ENCODE measurements around the gene ABCA5. TPM values are rescaled to one million over a fixed set of nuclear protein-coding genes. Genes with fewer than 3 reads are reported as not detected.
"Not testable (repeated sequence)": the region's sequence is repeated elsewhere in the genome, so short reads cannot be mapped to it uniquely, and the experiment has no call there.

The ABCA5 gene
- total and polyA plus RNA-seq, 5 experiments from 2014 or later = 6.0 to 40.0 (median 6.6) TPM

GRCh38 chr17:69282002-69282401, 44.9 kb downstream of the ABCA5 start:
- no peak overlapping the region for H3K4me3 Mint-ChIP-seq
- DNase-seq (no peak), ATAC-seq (no peak)
- H3K27ac Mint-ChIP-seq = peak overlapping the region in 2 of 10 donors; percentile 37 to 78
- POLR2A ChIA-PET = no interaction called here
- H3K9me3 Mint-ChIP-seq = peaks cover 0 to 1% (median 0%) of the 10 kb centered on the region in 9 donors
- H3K4me1 Mint-ChIP-seq = peaks cover 0 to 5% (median 0%) of the 10 kb centered on the region in 4 donors
- no peaks in the 10 kb centered on the region for H3K27me3 Mint-ChIP-seq
- H3K36me3 Mint-ChIP-seq = peaks cover 31 to 59% (median 49%) of the 10 kb centered on the region in 3 donors

- H3K27ac Mint-ChIP-seq, DNase-seq, POLR2A ChIA-PET, H3K27me3 Mint-ChIP-seq, H3K4me1 Mint-ChIP-seq, H3K4me3 Mint-ChIP-seq, H3K9me3 Mint-ChIP-seq, ATAC-seq: not testable (repeated sequence)
- H3K36me3 Mint-ChIP-seq = peaks cover 11 to 32% (median 23%) of the 10 kb centered on the region in 3 donors
Measured at GRCh38 chr17:69276279-69276678, 50.7 kb downstream of the ABCA5 start.

- POLR2A ChIA-PET = no interaction called here
- Mint-ChIP-seq H3K9me3 (peaks cover 0 to 3% (median 0%) of the 10 kb centered on the region in 9 donors), H3K4me1 (no peaks in the 10 kb centered on the region), H3K27ac (no peak overlapping the region), H3K36me3 (peaks cover 11 to 32% (median 24%) of the 10 kb centered on the region in 3 donors), H3K27me3 (no peaks in the 10 kb centered on the region), H3K4me3 (no peak overlapping the region)
- ATAC-seq (no peak), DNase-seq (no peak)
Measured at GRCh38 chr17:69275751-69276150, 51.2 kb downstream of the ABCA5 start.

- ATAC-seq (no peak), DNase-seq (no peak)
- Mint-ChIP-seq H3K36me3 (peaks cover 0 to 19% (median 14%) of the 10 kb centered on the region in 3 donors), H3K9me3 (no peaks in the 10 kb centered on the region), H3K4me3 (no peak overlapping the region), H3K4me1 (peaks cover 0 to 1% (median 0%) of the 10 kb centered on the region in 4 donors), H3K27ac (no peak overlapping the region), H3K27me3 (no peaks in the 10 kb centered on the region)
- POLR2A ChIA-PET = no interaction called here
Measured at GRCh38 chr17:69271023-69271422, 55.9 kb downstream of the ABCA5 start.

GRCh38 chr17:69269131-69269998, 57.6 kb downstream of the ABCA5 start:
- peaks cover 0 to 1% (median 0%) of the 10 kb centered on the region in 4 donors for H3K4me1 Mint-ChIP-seq
- H3K27me3 Mint-ChIP-seq = no peaks in the 10 kb centered on the region
- POLR2A ChIA-PET = no interaction called here
- H3K4me3 Mint-ChIP-seq = no peak overlapping the region
- DNase-seq = no peak
- H3K9me3 Mint-ChIP-seq = no peaks in the 10 kb centered on the region
- no peak overlapping the region for H3K27ac Mint-ChIP-seq
- no peak for ATAC-seq
- peaks cover 0 to 22% (median 19%) of the 10 kb centered on the region in 3 donors for H3K36me3 Mint-ChIP-seq

GRCh38 chr17:69268543-69269014, 58.4 kb downstream of the ABCA5 start:
- H3K27me3 Mint-ChIP-seq = no peaks in the 10 kb centered on the region
- POLR2A ChIA-PET = no interaction called here

GRCh38 chr17:69267219-69267618, 59.7 kb downstream of the ABCA5 start:
- POLR2A ChIA-PET = no interaction called here
- H3K36me3 Mint-ChIP-seq = peaks cover 6 to 33% (median 23%) of the 10 kb centered on the region in 3 donors
- H3K4me1 Mint-ChIP-seq = peaks cover 0 to 1% (median 0%) of the 10 kb centered on the region in 4 donors
- DNase-seq = no peak
- ATAC-seq = no peak
- no peaks in the 10 kb centered on the region for H3K27me3 Mint-ChIP-seq
- H3K27ac Mint-ChIP-seq = no peak overlapping the region
- H3K9me3 Mint-ChIP-seq = no peaks in the 10 kb centered on the region
- no peak overlapping the region for H3K4me3 Mint-ChIP-seq

More at GRCh38 chr17:69268543-69269014, 58.4 kb downstream of the ABCA5 start:
- H3K27ac Mint-ChIP-seq = no peak overlapping the region
- ATAC-seq = no peak
- peaks cover 0 to 1% (median 0%) of the 10 kb centered on the region in 4 donors for H3K4me1 Mint-ChIP-seq
- no peak for DNase-seq
- H3K9me3 Mint-ChIP-seq = no peaks in the 10 kb centered on the region
- H3K36me3 Mint-ChIP-seq = peaks cover 6 to 30% (median 20%) of the 10 kb centered on the region in 3 donors
- H3K4me3 Mint-ChIP-seq = no peak overlapping the region

GRCh38 chr17:69265873-69266272, 61.1 kb downstream of the ABCA5 start:
- no peak overlapping the region for H3K4me3 Mint-ChIP-seq
- POLR2A ChIA-PET = no interaction called here
- H3K9me3 Mint-ChIP-seq = no peaks in the 10 kb centered on the region
- H3K4me1 Mint-ChIP-seq = peaks cover 0 to 1% (median 0%) of the 10 kb centered on the region in 4 donors
- H3K27me3 Mint-ChIP-seq = no peaks in the 10 kb centered on the region
- ATAC-seq (no peak), DNase-seq (no peak)
- peaks cover 6 to 31% (median 23%) of the 10 kb centered on the region in 3 donors for H3K36me3 Mint-ChIP-seq
- H3K27ac Mint-ChIP-seq = no peak overlapping the region

- Mint-ChIP-seq H3K27me3 (no peaks in the 10 kb centered on the region), H3K9me3 (no peaks in the 10 kb centered on the region), H3K4me3 (no peak overlapping the region), H3K36me3 (peaks cover 0 to 43% (median 9%) of the 10 kb centered on the region in 3 donors), H3K4me1 (no peaks in the 10 kb centered on the region), H3K27ac (no peak overlapping the region)
- ATAC-seq = no peak
- DNase-seq = no peak
- POLR2A ChIA-PET = no interaction called here
Measured at GRCh38 chr17:69254187-69254586, 72.7 kb downstream of the ABCA5 start.

GRCh38 chr17:69250641-69251040, 76.3 kb downstream of the ABCA5 start:
- peak overlapping the region in 1 of 10 donors; percentile 45 for H3K27ac Mint-ChIP-seq

GRCh38 chr17:69246726-69247375, 80.1 kb downstream of the ABCA5 start:
- peak in 3 of 10 donors; percentile 34 to 46 (median 37) for DNase-seq
- POLR2A ChIA-PET = no interaction called here
- H3K4me3 Mint-ChIP-seq = no peak overlapping the region
- H3K9me3 Mint-ChIP-seq = no peaks in the 10 kb centered on the region
- H3K4me1 Mint-ChIP-seq = no peaks in the 10 kb centered on the region
- no peak for ATAC-seq
- peaks cover 0 to 28% (median 5%) of the 10 kb centered on the region in 3 donors for H3K36me3 Mint-ChIP-seq
- no peaks in the 10 kb centered on the region for H3K27me3 Mint-ChIP-seq
- H3K27ac Mint-ChIP-seq = no peak overlapping the region

More at GRCh38 chr17:69250641-69251040, 76.3 kb downstream of the ABCA5 start:
- Mint-ChIP-seq H3K4me3 (no peak overlapping the region), H3K27me3 (no peaks in the 10 kb centered on the region), H3K9me3 (no peaks in the 10 kb centered on the region), H3K4me1 (no peaks in the 10 kb centered on the region), H3K36me3 (peaks cover 0 to 38% (median 11%) of the 10 kb centered on the region in 3 donors)
- DNase-seq (no peak), ATAC-seq (no peak)
- POLR2A ChIA-PET = no interaction called here

- Mint-ChIP-seq H3K36me3 (peaks cover 3 to 26% (median 6%) of the 10 kb centered on the region in 3 donors), H3K4me3 (no peak overlapping the region), H3K4me1 (no peaks in the 10 kb centered on the region), H3K27ac (no peak overlapping the region), H3K9me3 (no peaks in the 10 kb centered on the region), H3K27me3 (no peaks in the 10 kb centered on the region)
- ATAC-seq (no peak), DNase-seq (no peak)
- POLR2A ChIA-PET = no interaction called here
Measured at GRCh38 chr17:69246202-69246601, 80.7 kb downstream of the ABCA5 start.

GRCh38 chr17:69245617-69246016, 81.3 kb downstream of the ABCA5 start:
- H3K9me3 Mint-ChIP-seq = no peaks in the 10 kb centered on the region
- no peaks in the 10 kb centered on the region for H3K27me3 Mint-ChIP-seq
- H3K4me1 Mint-ChIP-seq = no peaks in the 10 kb centered on the region
- POLR2A ChIA-PET = interaction anchor here (0.5 kb wide), 1 partner anchor 19 kb away, joined by 3 read pairs; no protein-coding TSS in a partner anchor
- no peak for ATAC-seq
- no peak overlapping the region for H3K4me3 Mint-ChIP-seq
- DNase-seq = no peak
- peaks cover 5 to 26% (median 7%) of the 10 kb centered on the region in 3 donors for H3K36me3 Mint-ChIP-seq
- H3K27ac Mint-ChIP-seq = no peak overlapping the region

Data from naive thymus-derived CD8-positive, alpha-beta T cell (primary cell).